HG03457 (cell line): Measurements from ENCODE around the gene SURF2.

Source experiments
- ATAC-seq: cut with Tn5 transposase; IDR thresholded peaks from one replicate; pipeline ENCODE4 v1.9.1; 2021; ENCODE audit warnings: moderate number of reproducible peaks; ENCODE audit not compliant: unreplicated experiment

The SURF2 gene

GRCh38 chr9:133397370-133397769, 41.0 kb downstream of the SURF2 start:
- ATAC-seq: no peak

GRCh38 chr9:133397895-133398294, 41.5 kb downstream of the SURF2 start:
- no peak for ATAC-seq

- no peak for ATAC-seq
Measured at GRCh38 chr9:133400292-133400691, 43.9 kb downstream of the SURF2 start.

- no peak for ATAC-seq
Measured at GRCh38 chr9:133401588-133401987, 45.2 kb downstream of the SURF2 start.

- no peak for ATAC-seq
Measured at GRCh38 chr9:133402689-133403088, 46.3 kb downstream of the SURF2 start.

- no peak for ATAC-seq
Measured at GRCh38 chr9:133403766-133404453, 47.6 kb downstream of the SURF2 start.

- ATAC-seq: no peak
Measured at GRCh38 chr9:133404454-133405002, 48.2 kb downstream of the SURF2 start.

GRCh38 chr9:133405508-133406438, 49.4 kb downstream of the SURF2 start:
- no peak for ATAC-seq

GRCh38 chr9:133406480-133407307, 50.3 kb downstream of the SURF2 start:
- no peak for ATAC-seq

- no peak for ATAC-seq
Measured at GRCh38 chr9:133408042-133408441, 51.7 kb downstream of the SURF2 start.
